ENCODE data around the gene NAALADL1.

Gene NAALADL1, protein sequence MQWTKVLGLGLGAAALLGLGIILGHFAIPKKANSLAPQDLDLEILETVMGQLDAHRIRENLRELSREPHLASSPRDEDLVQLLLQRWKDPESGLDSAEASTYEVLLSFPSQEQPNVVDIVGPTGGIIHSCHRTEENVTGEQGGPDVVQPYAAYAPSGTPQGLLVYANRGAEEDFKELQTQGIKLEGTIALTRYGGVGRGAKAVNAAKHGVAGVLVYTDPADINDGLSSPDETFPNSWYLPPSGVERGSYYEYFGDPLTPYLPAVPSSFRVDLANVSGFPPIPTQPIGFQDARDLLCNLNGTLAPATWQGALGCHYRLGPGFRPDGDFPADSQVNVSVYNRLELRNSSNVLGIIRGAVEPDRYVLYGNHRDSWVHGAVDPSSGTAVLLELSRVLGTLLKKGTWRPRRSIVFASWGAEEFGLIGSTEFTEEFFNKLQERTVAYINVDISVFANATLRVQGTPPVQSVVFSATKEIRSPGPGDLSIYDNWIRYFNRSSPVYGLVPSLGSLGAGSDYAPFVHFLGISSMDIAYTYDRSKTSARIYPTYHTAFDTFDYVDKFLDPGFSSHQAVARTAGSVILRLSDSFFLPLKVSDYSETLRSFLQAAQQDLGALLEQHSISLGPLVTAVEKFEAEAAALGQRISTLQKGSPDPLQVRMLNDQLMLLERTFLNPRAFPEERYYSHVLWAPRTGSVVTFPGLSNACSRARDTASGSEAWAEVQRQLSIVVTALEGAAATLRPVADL

GRCh38 chr11:65058419-65059054 lies at the start of gene NAALADL1:
Gene NAALADL1, minus strand, starts transcription at chr11:65058553. Its CDS starts 32 bp downstream, at chr11:65058521.
- Mint-ChIP-seq H3K36me3 (no peaks in the 10 kb centered on the region), H3K4me3 (no peak within 1 kb of the TSS), H3K27ac (no peak within 1 kb of the TSS), H3K9me3 (ENCODE audit: low read depth) (no peaks in the 10 kb centered on the region), H3K27me3 (no peaks in the 10 kb centered on the region), H3K4me1 (ENCODE audit: low read depth) (peaks cover 11% of the 10 kb centered on the region)

- H3K4me1 Mint-ChIP-seq (ENCODE audit: low read depth) = peaks cover 29% of the 10 kb centered on the region
- no peaks in the 10 kb centered on the region for H3K36me3 Mint-ChIP-seq
- no peaks in the 10 kb centered on the region for H3K9me3 Mint-ChIP-seq (ENCODE audit: low read depth)
- no peaks in the 10 kb centered on the region for H3K27me3 Mint-ChIP-seq
- no peak overlapping the region for H3K27ac Mint-ChIP-seq
- H3K4me3 Mint-ChIP-seq = no peak overlapping the region
Measured at GRCh38 chr11:65107751-65108468, 49.6 kb upstream of the NAALADL1 start.

DNA sequence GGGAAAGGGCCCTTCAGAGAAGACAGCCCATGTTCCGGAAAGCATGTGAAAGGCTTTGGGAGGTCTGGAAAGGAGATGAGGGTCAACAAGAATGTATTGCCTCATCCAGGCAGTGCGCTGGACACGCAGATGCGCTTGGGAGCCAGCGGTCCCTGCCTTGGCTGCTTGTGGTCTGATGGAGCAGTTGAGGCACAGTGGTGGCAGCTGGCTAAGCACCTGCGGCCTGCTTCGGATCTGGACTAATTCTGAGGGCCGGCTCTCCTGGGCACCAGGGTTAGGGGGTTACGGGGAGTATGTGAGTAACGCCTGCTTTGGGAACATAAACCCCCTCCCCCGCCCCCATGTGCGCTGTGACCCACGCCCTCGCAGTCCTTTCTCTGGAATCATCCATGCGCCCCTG lies 48.7 kb upstream of the NAALADL1 start:
- Mint-ChIP-seq H3K4me3 (no peak overlapping the region), H3K27ac (no peak overlapping the region), H3K36me3 (no peaks in the 10 kb centered on the region), H3K4me1 (ENCODE audit: low read depth) (peaks cover 30% of the 10 kb centered on the region), H3K9me3 (ENCODE audit: low read depth) (no peaks in the 10 kb centered on the region), H3K27me3 (no peaks in the 10 kb centered on the region)

DNA sequence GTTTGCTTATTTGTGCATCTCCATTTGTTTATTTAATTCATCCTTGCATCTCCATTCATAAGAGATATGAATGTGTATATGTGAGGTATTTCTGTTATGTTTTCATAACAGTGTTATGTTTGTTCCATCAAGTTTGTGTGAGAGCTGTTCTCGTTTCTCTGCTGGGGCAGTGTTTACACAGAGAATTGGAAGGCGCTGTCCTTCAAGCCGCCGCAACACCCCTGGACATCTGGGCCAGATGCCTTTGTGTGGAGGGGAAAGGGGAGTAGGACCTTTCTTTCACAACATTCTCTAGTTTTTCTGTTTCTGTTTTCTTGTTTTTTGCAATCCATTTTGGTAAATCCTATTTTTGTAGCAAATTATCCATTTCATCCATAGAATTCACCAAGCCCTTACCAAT lies 46.3 kb upstream of the NAALADL1 start:
- H3K9me3 Mint-ChIP-seq (ENCODE audit: low read depth) = no peaks in the 10 kb centered on the region
- H3K27me3 Mint-ChIP-seq = no peaks in the 10 kb centered on the region
- H3K27ac Mint-ChIP-seq = peak overlapping the region; percentile 41
- H3K36me3 Mint-ChIP-seq = no peaks in the 10 kb centered on the region
- no peak overlapping the region for H3K4me3 Mint-ChIP-seq
- H3K4me1 Mint-ChIP-seq (ENCODE audit: low read depth) = peaks cover 10% of the 10 kb centered on the region

GRCh38 chr11:65103476-65103875 lies 45.1 kb upstream of the NAALADL1 start:
- Mint-ChIP-seq H3K27me3 (no peaks in the 10 kb centered on the region), H3K4me3 (no peak overlapping the region), H3K9me3 (ENCODE audit: low read depth) (no peaks in the 10 kb centered on the region), H3K27ac (peak overlapping the region; percentile 41), H3K4me1 (ENCODE audit: low read depth) (peaks cover 15% of the 10 kb centered on the region), H3K36me3 (peaks cover 2% of the 10 kb centered on the region)

DNA sequence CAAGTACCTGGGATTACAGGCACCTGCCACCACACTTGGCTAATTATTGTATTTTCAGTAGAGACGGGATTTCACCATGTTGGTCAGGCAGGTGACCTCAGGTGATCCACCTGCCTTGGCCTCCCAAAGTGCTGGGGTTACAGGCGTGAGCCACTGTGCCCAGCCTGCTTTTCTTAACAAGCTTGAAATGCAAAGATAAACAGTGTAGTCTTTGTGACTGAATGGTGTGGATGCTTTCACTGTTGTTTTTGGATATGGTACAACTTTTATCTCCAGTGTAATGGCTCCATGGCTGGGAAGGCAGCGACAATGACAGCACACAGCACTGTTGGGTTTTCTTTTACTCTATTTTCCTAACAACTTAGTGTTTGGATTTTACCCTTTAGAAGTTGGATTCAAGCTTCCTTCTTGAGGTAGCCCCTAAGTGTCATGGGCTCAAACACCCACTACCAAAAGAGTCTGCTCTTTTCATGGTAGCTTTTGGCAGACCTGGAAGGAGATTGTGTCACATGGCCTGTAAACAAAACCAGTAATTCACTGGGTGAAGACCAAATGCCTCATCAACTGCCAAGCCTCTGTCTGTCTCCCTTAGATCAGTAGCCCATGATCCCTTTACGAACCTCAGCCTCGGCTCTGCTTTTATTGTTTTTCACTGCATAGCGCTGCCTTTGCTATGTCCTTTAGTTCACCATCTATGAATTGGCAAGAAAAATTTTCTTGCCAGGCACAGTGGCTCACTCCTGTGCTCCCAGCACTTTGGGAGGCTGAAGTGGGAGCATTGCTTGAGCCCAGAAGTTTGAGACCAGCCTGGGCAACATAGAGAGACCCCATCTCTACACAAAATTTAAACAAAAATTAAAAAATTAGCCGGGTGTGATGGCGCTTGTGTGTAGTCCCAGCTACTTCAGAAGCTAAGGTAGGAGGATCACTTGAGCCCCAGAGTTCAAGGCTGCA lies 44.1 kb upstream of the NAALADL1 start:
- Mint-ChIP-seq H3K27me3 (no peaks in the 10 kb centered on the region), H3K4me3 (no peak overlapping the region), H3K4me1 (ENCODE audit: low read depth) (peaks cover 20% of the 10 kb centered on the region), H3K9me3 (ENCODE audit: low read depth) (no peaks in the 10 kb centered on the region), H3K27ac (peak overlapping the region; percentile 41), H3K36me3 (peaks cover 2% of the 10 kb centered on the region)

DNA sequence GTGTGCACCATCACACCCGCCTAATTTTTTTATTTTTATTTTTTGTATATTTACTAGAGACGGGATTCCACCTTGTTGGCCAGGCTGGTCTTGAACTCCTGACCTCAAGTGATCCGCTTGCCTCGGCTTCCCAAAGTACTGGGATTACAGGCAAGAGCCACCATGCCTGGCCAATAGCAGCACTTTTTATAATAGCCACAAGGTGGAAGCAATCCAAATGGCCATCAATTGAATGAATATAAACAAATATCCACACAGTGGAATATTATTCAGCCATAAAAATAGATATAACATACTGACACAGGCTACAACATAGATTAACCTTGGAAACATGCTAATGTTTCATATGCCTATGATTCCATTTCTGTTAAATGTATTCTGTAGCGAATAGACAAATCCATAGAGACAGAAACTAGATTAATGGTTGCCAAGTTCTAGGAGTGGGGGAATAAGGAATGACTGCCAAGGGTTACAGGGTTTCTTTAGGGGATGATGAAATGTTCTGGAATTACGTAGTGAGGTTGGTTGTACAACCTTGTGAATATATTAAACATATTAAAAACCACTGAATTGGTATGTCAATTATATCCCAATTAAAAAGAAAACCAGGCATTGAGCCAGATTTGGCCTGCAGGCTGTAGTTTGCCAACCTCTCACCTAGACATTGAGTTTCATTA lies 42.5 kb upstream of the NAALADL1 start:
- no peaks in the 10 kb centered on the region for H3K9me3 Mint-ChIP-seq (ENCODE audit: low read depth)
- no peak overlapping the region for H3K27ac Mint-ChIP-seq
- no peak overlapping the region for H3K4me3 Mint-ChIP-seq
- H3K36me3 Mint-ChIP-seq = peaks cover 2% of the 10 kb centered on the region
- H3K27me3 Mint-ChIP-seq = no peaks in the 10 kb centered on the region
- peaks cover 21% of the 10 kb centered on the region for H3K4me1 Mint-ChIP-seq (ENCODE audit: low read depth)

GRCh38 chr11:65096926-65097325 lies 38.6 kb upstream of the NAALADL1 start:
- no peaks in the 10 kb centered on the region for H3K27me3 Mint-ChIP-seq
- no peak overlapping the region for H3K27ac Mint-ChIP-seq
- peaks cover 2% of the 10 kb centered on the region for H3K36me3 Mint-ChIP-seq
- H3K9me3 Mint-ChIP-seq (ENCODE audit: low read depth) = no peaks in the 10 kb centered on the region
- H3K4me1 Mint-ChIP-seq (ENCODE audit: low read depth) = peaks cover 16% of the 10 kb centered on the region
- H3K4me3 Mint-ChIP-seq = peak overlapping the region; percentile 93

DNA sequence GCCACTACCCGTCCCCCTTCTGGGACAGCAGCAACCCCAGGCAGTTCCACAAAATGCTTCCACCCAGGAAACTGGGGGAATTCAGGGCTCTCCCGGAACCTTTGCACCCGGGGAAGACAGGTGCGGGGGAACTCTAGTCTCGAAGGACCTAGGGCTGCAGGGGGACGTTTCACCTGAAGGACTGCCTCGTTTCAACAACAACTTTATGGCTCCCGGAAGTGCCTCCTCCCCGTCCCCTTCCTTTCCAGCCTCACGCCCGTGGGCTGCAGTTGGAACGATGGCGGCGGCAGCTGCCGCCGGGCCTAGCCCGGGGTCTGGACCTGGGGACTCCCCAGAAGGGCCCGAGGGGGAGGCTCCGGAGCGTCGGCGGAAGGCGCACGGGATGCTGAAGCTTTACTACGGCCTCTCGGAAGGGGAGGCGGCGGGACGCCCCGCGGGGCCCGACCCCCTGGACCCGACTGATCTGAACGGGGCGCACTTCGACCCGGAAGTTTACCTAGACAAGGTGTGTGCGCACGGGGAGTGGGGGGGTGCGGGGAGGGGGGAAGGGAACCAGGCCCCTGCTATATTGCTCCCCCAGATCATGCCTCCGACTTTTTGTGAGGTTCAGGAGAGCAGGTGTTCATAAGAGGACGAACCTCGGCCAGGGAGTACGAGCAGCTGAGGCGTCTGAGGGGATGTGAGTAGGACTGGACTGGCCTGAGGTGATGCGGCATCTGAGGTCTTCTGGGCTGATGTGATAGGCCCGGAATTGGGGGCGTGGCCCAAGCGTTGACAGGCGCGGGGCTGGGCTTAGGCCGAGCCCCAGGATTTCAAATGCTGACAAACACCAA lies 37.8 kb upstream of the NAALADL1 start, which contains the start of gene VPS51:
TSS of gene VPS51 (plus strand) at position 241 of the 833 bp plus-strand sequence. CDS start at position 278, 37 bp downstream.
- Mint-ChIP-seq H3K4me1 (ENCODE audit: low read depth) (peaks cover 16% of the 10 kb centered on the region), H3K27ac (peak within 1 kb of the TSS; percentile 95), H3K9me3 (ENCODE audit: low read depth) (no peaks in the 10 kb centered on the region), H3K27me3 (no peaks in the 10 kb centered on the region), H3K4me3 (peak within 1 kb of the TSS; percentile 93), H3K36me3 (peaks cover 2% of the 10 kb centered on the region)

DNA sequence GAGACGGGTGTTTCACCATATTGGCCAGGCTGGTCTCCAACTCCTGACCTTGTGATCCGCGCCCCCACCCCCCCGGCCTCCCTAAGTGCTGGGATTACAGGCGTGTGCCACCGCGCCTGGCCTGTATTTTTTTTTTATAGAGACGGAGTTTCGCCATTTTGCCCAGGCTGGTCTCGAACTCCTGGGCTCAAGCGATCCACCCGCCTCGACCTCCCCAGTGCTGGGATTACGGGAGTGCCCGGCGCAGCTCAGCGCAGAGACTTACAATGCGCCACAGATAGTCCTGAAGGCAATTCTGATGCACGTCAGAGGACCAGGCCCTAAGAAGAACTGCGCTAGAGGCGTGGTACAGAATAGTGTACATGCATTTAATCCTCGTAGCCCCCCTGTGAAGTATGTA lies 37.1 kb upstream of the NAALADL1 start:
- H3K4me1 Mint-ChIP-seq (ENCODE audit: low read depth) = peaks cover 16% of the 10 kb centered on the region
- H3K27me3 Mint-ChIP-seq = no peaks in the 10 kb centered on the region
- H3K36me3 Mint-ChIP-seq = peaks cover 2% of the 10 kb centered on the region
- H3K4me3 Mint-ChIP-seq = peak overlapping the region; percentile 93
- H3K27ac Mint-ChIP-seq = peak overlapping the region; percentile 95
- no peaks in the 10 kb centered on the region for H3K9me3 Mint-ChIP-seq (ENCODE audit: low read depth)

GRCh38 chr11:65090628-65091027 lies 32.3 kb upstream of the NAALADL1 start:
- no peaks in the 10 kb centered on the region for H3K9me3 Mint-ChIP-seq (ENCODE audit: low read depth)
- H3K27ac Mint-ChIP-seq = no peak overlapping the region
- H3K27me3 Mint-ChIP-seq = no peaks in the 10 kb centered on the region
- H3K4me3 Mint-ChIP-seq = no peak overlapping the region
- peaks cover 2% of the 10 kb centered on the region for H3K36me3 Mint-ChIP-seq
- peaks cover 3% of the 10 kb centered on the region for H3K4me1 Mint-ChIP-seq (ENCODE audit: low read depth)

DNA sequence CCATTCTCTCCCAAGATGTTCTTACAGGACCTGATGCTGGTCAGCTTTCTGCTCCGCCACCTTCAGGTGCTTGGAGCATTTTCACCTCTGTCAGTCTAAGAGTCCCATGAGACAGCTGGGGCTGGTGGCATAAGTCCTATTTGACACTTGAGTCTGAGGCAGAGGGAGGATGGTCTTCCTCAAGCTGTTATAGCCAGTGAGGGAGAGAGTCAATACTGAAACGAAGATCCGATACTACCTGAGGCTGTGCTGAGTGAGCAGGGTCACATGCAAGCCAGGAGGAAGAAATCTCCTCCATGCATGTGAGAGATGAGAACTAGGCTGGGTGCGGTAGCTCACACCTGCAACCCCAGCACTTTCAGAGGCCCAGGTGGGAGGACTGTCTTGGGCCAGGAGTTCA lies 31.3 kb upstream of the NAALADL1 start:
- Mint-ChIP-seq H3K4me3 (no peak overlapping the region), H3K27ac (no peak overlapping the region), H3K36me3 (peaks cover 2% of the 10 kb centered on the region), H3K9me3 (ENCODE audit: low read depth) (no peaks in the 10 kb centered on the region), H3K27me3 (no peaks in the 10 kb centered on the region), H3K4me1 (ENCODE audit: low read depth) (peaks cover 11% of the 10 kb centered on the region)

DNA sequence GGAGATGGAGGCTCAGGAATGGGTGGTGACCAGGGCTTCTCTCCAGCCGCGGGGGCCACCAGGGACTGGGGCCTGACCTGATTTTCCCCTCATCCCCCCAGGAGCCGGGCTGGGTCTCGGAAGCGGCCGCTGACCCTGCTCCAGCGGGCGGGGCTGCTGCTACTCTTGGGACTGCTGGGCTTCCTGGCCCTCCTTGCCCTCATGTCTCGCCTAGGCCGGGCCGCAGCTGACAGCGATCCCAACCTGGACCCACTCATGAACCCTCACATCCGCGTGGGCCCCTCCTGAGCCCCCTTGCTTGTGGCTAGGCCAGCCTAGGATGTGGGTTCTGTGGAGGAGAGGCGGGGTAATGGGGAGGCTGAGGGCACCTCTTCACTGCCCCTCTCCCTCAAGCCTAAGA lies 29.5 kb upstream of the NAALADL1 start:
- no peak overlapping the region for H3K4me3 Mint-ChIP-seq
- no peak overlapping the region for H3K27ac Mint-ChIP-seq
- H3K9me3 Mint-ChIP-seq (ENCODE audit: low read depth) = no peaks in the 10 kb centered on the region
- peaks cover 16% of the 10 kb centered on the region for H3K4me1 Mint-ChIP-seq (ENCODE audit: low read depth)
- H3K27me3 Mint-ChIP-seq = no peaks in the 10 kb centered on the region
- peaks cover 2% of the 10 kb centered on the region for H3K36me3 Mint-ChIP-seq
